ENCODE data around the gene CACHD1.

DNA sequence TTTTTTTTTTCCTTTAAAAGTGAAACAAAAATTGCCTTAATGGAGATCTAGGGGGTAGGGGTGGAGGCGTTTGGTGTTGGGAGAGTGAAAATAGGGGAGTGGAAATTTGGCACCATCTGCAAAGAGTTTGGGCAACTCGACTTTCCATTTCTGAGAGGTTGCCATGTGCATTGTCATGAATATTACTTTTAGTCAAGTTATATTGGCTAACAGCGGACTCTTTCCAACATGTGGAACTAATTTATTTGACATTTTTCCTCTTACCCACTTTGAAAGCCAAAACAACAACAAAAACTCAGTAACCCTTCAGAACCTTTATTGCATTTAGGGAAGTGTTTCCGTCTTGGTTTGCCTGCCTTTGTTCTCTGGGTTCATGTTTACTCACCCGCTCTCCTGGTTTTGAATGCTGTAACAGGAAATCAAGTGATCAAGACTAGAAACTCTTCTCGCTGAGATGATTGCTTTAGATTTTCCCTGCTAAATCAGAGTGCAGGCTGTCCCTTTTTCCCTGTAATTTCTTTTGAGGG is 70.4 kb downstream of the CACHD1 start:
- TF ChIP-seq RAD21 (IDR thresholded peaks at IDR 0.05; ENCODE audit: low read length) = no peak
- TF ChIP-seq, protein P1, sequence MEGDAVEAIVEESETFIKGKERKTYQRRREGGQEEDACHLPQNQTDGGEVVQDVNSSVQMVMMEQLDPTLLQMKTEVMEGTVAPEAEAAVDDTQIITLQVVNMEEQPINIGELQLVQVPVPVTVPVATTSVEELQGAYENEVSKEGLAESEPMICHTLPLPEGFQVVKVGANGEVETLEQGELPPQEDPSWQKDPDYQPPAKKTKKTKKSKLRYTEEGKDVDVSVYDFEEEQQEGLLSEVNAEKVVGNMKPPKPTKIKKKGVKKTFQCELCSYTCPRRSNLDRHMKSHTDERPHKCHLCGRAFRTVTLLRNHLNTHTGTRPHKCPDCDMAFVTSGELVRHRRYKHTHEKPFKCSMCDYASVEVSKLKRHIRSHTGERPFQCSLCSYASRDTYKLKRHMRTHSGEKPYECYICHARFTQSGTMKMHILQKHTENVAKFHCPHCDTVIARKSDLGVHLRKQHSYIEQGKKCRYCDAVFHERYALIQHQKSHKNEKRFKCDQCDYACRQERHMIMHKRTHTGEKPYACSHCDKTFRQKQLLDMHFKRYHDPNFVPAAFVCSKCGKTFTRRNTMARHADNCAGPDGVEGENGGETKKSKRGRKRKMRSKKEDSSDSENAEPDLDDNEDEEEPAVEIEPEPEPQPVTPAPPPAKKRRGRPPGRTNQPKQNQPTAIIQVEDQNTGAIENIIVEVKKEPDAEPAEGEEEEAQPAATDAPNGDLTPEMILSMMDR (IDR thresholded peaks at IDR 0.05) = no peak
- TF ChIP-seq, protein P2, sequence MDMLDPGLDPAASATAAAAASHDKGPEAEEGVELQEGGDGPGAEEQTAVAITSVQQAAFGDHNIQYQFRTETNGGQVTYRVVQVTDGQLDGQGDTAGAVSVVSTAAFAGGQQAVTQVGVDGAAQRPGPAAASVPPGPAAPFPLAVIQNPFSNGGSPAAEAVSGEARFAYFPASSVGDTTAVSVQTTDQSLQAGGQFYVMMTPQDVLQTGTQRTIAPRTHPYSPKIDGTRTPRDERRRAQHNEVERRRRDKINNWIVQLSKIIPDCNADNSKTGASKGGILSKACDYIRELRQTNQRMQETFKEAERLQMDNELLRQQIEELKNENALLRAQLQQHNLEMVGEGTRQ (IDR thresholded peaks at IDR 0.05; ENCODE audit: borderline replicate concordance, low read depth, low read length) = no peak
- TF ChIP-seq MAX (IDR thresholded peaks at IDR 0.05; ENCODE audit: low read depth) = no peak
- no peak for TF ChIP-seq PBX3 (IDR thresholded peaks at IDR 0.05)
- TF ChIP-seq EZH2phosphoT487 (IDR thresholded peaks at IDR 0.05; ENCODE audit: borderline replicate concordance, low read depth) = no peak
- TF ChIP-seq YY1 (IDR thresholded peaks at IDR 0.05; ENCODE audit: low read depth) = no peak
- TF ChIP-seq POLR2AphosphoS5 (IDR thresholded peaks at IDR 0.05; ENCODE audit: low read depth, low read length) = no peak
- TF ChIP-seq RCOR1 (IDR thresholded peaks at IDR 0.05; ENCODE audit: low read length) = no peak
- no peak for TF ChIP-seq GABPA (IDR thresholded peaks at IDR 0.05; ENCODE audit: low read depth)
- no peak for TF ChIP-seq ELF1 (IDR thresholded peaks at IDR 0.05)
- TF ChIP-seq IRF3 (IDR thresholded peaks at IDR 0.05; ENCODE audit: low read depth, low read length) = no peak
- TF ChIP-seq TEAD4 (IDR thresholded peaks at IDR 0.05; ENCODE audit: borderline replicate concordance, insufficient read depth) = no peak
